Stimulated activated CD8-positive, alpha-beta memory T cell treated with anti-CD3 and anti-CD28 coated beads, Interleukin-7, amount 100 ng/mL, for 1 hour (primary cell): ENCODE results near the gene MRAP.
"Not testable (repeated sequence)": the region's sequence is repeated elsewhere in the genome, so short reads cannot be mapped to it uniquely, and the experiment has no call there.

ENCODE experiments used
- DNase-seq, 2 donors: peaks; one replicate each; pipeline ENCODE4 v3.0.0-alpha.2; 2020; ENCODE audit warnings: low read depth in 2 of 2

Gene MRAP

DNA sequence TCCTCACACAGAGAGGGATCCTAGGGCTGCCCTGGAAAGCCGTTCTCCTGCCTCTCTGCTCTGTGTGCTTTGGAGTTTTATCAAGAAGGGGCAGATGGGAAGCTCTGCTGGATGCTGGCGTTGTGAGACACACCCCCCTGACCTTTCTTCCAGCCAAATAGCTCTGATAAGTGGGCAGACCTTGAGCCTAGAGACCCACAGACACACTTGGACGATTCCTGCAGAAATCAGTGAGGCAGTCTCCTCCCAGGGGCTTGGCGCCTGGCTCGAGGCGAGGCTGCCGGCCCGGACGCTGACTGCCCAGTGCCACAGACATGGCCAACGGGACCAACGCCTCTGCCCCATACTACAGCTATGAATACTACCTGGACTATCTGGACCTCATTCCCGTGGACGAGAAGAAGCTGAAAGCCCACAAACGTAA is at the start of gene MRAP:
MRAP (plus strand) TSS at position 198 of the 424 bp plus-strand sequence; CDS start at position 315, 117 bp downstream.
- DNase-seq, result no peak

DNA sequence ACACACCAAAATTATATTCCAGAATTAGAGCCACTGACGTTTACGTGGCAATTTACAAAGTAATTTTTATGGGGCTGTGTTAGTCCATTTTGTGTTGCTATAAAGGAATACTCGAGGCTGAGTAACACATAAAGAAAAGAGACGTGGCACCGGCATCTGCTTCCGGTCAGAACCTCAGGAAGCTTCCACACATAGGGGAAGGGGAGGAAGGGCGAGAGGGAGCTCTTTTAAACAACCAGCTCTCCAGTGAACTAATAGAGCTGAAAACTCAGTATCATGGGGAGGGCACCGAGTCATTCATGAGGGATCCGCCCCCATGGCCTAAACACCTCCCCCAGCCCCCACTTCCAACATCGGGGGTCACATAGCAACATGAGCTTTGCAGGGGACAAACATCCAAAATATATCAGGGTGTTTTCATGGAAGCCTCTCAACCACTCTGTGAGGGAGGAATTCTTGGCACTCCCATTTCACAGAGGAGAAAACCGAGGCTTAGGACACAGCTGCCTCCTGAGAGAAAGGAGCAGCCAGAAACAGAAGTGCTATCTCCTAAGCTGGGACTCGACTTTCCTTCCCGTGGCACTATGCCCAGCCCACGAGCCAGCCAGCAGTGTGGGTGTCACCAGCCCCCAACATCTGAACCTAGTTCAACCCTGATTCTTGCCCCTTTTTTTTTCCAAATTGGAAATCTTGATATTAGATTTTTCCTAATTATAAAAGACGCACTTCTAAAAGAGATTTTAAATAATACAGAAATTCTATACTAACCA is 49.0 kb upstream of the MRAP start:
- DNase-seq, result no peak

DNA sequence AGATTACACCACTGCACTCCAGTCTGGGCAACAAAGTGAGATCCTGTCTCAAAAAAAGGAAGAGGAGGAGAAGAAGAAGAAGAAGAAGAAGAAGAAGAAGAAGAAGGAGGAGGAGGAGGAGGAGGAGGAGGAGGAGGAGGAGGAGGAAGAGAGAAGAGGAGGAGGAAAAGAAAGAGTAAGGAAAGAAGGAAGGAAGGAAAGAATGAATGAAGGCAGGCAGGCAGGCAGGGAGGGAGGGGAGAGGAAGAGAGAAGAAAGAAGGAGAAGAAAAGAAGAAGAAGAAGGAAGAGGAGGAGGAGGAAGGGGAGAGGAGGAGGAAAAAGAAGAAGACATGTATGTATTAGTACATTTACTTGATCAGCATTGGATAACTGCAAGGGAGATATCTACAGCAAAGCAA is 46.5 kb upstream of the MRAP start:
- DNase-seq, result no peak

DNA sequence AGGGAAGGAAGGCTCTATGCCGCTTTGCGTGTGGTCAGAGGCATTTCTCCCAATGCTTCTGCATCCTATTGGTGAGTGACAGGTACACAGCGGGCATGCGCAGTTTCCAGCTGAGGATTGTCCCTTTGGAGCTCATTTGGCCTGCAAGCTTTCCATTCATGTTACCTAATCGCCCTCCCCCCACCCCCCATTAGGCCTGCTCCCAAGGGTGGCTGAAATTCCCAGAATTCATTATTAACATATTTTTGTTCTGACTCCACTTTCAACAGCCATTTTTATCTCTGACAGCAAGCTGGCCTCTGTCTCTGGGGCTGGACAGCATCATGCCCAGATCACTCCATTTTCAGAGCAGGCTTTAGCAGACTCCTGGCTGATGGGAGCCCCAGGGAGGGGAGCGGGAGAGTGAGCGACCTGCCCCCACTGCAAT is 45.4 kb upstream of the MRAP start:
- no peak for DNase-seq

GRCh38 chr21:32256251-32256650 is 42.4 kb upstream of the MRAP start:
- DNase-seq, result no peak

DNA sequence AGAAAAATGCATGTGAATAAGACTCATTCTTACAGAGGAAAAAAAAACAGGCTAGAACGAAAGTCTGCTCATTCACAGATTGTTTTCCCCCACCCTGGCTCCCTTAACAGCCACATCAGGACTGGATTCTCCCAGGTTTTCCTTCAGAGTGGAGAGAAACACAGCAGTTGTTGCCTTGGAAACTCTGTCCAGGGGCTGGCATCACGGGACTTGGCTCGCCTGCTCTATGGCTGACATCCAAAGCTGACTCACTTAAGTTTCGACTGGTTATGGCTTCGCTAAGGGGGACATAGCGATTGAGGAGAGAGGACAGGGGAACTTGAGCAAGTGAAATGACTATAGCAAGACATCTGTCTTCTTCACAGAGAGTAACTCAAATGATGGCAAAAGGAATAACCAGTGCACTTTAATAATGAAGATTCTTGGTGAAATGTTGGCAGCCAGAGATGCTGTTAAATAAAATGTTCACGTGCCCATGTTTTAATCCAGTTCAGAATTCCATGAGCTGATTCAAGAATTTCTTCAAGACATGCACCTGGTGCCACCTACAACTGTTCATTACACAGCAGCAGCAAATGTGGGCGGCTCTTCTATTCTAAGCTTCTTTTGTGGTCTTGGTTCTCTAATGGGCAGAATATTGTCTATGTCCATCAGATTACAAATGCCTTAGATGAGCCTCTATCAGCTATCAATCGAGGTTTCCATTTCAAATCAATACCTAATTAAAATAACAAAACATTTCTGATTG is 41.6 kb upstream of the MRAP start:
- no peak for DNase-seq

GRCh38 chr21:32257962-32258785 is 40.5 kb upstream of the MRAP start:
- no peak for DNase-seq

DNA sequence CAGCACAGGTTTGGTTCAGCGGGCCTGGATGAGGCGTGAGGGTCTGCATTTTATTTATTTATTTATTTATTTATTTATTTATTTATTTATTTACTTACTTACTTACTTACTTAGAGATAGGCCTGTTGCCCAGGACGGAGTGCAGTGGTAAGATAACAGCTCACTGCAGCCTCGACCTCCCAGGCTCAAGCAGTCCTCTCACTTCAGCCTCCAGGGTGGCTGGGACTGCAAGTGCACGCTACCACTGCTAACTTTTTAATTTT is 39.9 kb upstream of the MRAP start:
- DNase-seq, result not testable (repeated sequence)

GRCh38 chr21:32260130-32260529 is 38.5 kb upstream of the MRAP start:
- no peak for DNase-seq

- no peak for DNase-seq
These were observed 36.7 kb upstream of the MRAP start for GRCh38 chr21:32261929-32262328.

DNA sequence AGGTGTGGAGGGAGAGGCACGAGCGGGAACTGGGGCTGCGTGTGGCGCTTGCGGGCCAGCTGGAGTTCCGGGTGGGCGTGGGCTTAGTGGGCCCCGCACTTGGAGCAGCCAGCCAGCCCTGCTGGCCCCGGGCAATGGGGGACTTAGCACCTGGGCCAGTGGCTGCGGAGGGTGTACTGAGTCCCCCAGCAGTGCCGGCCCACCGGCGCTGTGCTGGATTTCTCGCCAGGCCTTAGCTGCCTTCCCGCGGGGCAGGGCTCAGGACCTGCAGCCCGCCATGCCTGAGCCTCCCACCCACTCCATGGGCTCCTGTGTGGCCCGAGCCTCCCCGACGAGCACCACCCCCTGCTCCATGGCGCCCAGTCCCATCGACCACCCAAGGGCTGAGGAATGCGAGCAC is 33.3 kb upstream of the MRAP start:
- not testable (repeated sequence) for DNase-seq

- DNase-seq, result no peak
These were observed 27.9 kb upstream of the MRAP start for GRCh38 chr21:32270748-32271147.

DNA sequence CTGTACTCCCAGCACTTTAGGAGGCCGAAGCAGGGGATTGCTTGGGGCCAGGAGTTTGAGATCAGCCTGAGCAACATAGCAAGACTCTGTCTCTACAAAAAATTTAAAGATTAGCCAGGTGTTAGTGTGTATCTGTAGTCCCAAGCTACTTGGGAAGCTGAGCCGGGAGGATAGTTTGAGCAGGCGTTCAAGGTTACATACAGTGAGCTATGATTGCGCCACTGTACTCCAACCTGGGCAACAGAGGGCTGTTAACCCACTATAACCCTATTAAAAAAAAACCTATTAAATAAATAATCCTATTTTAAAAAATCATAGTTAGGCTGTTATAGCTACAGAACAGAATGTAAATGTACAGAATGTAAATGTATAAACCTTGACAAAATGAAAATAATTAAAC is 22.0 kb upstream of the MRAP start:
- no peak for DNase-seq

GRCh38 chr21:32278103-32278502 is 20.6 kb upstream of the MRAP start:
- no peak for DNase-seq

DNA sequence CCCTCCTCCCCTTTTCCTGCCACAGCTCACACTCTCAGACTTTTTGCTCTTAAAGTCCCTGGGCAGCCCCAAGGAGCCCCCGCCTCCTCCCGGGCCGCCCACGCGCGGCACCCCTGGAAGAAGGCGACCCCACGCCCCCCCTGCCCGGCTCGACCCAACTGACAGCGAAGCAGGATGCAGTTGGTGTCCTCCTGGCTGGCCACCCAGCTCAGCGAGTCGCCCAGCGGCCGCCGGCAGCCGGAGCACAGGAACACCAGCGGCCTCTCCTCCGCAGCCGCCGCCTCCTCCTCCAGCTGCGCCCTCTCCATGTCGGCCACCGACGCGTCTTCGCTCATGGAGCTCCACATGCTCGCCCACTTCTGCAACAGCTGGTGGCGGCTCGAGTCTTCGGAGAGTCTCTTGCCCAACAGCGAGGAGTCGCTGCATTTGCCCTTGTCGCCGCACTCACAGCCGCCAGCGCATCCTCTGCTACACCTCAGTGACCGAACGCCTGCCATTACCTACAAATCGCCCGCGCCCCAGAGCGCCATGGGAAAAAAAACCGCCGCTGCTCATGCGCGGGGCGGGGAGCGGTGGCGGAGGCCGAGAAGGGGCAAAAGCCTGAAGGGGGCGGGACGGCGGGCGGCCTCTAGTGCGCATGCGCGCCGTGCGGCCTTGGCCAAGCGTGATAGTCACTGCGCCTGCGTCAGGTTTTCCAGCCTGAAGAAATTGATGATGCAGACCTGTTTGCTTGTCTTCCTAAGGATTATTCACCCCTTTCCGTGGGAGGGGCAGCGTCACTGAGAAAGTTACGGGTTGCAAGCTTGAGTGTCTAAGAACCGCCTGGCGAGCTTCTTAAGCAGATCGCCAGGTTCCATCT is 19.9 kb upstream of the MRAP start, which contains the start of gene MIS18A:
MIS18A (minus strand) TSS at position 532 of the 859 bp plus-strand sequence; CDS start at position 497, 35 bp downstream.
- peak; percentile 97 for DNase-seq

DNA sequence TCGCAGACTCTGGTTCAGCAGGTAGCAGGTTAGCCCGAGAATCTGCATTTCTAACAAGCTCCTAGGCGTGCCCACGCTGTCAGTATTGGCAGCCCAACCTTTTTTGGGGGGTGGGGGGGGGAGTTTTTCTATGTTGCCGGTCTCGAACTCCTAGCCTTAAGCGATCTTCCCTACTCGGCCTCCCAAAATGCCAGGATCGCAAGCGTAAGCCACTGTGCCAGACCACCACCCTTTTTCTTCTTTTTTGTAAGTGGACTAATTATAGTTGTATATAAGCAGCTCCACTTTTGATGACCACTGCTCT is 19.3 kb upstream of the MRAP start:
- no peak for DNase-seq

DNA sequence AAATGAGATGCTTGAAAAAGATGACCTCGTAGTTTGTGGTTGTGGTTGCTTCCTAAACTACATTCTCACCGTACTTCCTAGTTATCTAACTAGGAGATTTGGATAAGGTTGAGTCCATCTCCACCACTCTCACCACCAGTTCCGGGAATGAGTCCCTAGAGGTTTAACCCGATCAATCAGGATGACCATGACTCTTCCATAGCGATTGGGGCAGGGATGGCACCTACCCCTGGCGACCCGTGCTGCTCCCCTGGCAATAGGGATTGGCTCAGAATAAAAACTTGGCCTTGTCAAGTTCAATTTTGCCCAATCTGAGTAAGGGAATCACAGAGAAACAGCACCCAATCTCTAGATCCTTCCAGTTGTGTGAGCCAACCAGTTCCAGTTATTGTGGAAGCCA is 17.1 kb upstream of the MRAP start:
- no peak for DNase-seq

DNA sequence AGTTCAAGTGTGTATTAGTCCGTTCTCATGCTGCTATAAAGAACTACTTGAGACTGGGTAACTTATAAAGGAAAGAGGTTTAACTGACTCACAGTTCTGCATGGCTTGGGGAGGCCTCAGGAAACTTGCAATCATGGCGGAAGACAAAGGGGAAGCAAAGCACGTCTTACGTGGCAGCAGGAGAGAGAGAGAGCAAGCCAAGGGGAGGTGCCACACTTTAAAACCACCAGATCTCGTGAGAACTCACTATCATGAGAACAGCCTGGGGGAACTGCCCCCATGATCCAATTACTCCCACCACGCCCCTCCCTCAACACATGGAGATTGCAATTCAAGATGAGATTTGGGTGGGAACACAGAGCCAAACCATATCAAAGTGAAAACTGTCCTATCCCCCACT is 15.7 kb upstream of the MRAP start:
- DNase-seq, result no peak

DNA sequence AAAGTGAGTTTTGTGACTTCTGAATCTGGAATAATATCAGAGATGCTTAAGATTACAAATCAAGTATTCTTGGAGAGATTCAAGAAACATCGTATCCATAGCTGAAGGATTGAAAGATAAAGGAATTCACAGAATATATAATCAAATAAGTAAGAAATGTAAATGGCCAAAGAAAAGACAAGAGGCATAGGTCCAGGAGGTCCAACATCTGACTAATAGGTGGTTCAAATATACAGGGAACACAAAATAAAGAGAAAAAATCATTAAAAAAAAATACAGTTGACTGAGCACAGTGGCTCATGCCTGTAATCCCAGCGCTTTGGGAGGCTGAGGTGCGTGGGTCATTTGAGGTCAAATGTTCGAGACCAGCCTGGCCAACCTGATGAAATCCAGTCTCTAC is 13.2 kb upstream of the MRAP start:
- no peak for DNase-seq

GRCh38 chr21:32297449-32297848 is 1.2 kb upstream of the MRAP start:
- no peak for DNase-seq

DNA sequence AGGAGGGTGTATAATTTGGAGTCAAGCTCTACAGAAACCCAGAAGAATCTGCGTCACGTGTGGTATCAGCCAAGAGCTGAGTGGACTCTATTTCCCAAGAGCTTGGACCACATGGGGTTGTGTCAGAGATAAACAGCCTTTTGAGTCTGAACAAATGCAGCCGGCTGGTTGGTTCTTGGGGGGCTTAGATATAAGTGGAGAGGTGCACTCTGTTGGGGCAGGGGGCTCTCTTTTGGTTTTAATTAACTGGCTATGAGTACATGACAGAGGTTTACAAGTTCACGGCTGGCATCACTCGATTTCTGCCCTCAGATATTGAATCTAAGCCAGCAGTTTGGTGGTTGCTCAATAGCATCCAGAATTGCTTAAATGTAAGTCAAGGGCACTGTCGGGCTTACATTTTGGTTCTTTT is 501 bp upstream of the MRAP start:
- no peak for DNase-seq

DNA sequence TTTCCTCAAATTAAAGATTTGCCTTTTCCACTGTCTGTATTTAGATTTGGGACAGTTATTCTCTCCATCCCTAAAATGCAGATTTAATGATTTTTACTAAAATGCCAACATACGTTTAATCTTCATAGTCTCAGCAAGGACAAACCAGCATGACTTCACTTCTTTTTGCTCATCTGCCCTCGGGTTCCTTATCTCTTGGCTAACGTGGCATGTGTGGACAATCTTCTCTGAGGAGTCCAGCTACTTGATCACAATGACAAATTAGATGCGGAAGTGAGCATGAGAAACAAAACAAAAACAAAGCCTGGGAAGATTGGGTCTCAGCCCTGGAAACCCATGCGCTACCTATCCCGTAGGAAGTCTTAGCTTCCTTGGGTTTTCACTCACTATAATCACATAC is 1.0 kb downstream of the MRAP start:
- no peak for DNase-seq
